ENCODE results near the gene TBP.
"Not testable (repeated sequence)": the region's sequence is repeated elsewhere in the genome, so short reads cannot be mapped to it uniquely, and the experiment has no call there.

The TBP gene

GRCh38 chr6:170612256-170612804 lies 58.2 kb downstream of the TBP start:
- DNase-seq: not testable (repeated sequence)

GRCh38 chr6:170616020-170616554 lies 61.9 kb downstream of the TBP start:
- DNase-seq: not testable (repeated sequence)

All from activated CD4-positive, alpha-beta T cell treated with anti-CD3 and anti-CD28 coated beads, Interleukin-10, Interleukin-2, amounts not matched to agents 100 ng/mL and 50 ng/mL, durations not matched to agents 16 hours and 8 hours (primary cell).